MM.1S (cell line): ENCODE measurements around the gene RGS12.

Experiments used
- DNase-seq: peaks from one replicate; pipeline ENCODE4 v3.0.0-alpha.2; 2015
- H2AFZ ChIP-seq: fragments of 300-600 bp; sonication (generic); 2 replicates; pipeline ENCODE4 v1.6.0; 2016; ENCODE audit warnings: antibody characterized with exemption, low read length
- H3F3A ChIP-seq: fragments of 300-600 bp; sonication (generic); 2 replicates; pipeline ENCODE4 v1.6.1; 2016; ENCODE audit warnings: mild to moderate bottlenecking, antibody characterized with exemption, low read length, moderate library complexity, mixed read lengths; ENCODE audit not compliant: insufficient read depth
- H3K27ac ChIP-seq: fragments of 300-600 bp; sonication (generic); 2 replicates; pipeline ENCODE4 v1.5.1; 2016; ENCODE audit warnings: mild to moderate bottlenecking, low read length
- H3K27me3 ChIP-seq: fragments of 300-600 bp; sonication (generic); replicated peaks from 2 replicates; pipeline ENCODE4 v1.6.0; 2016; ENCODE audit warnings: low read length; ENCODE audit not compliant: insufficient read depth
- H3K36me3 ChIP-seq: fragments of 300-600 bp; sonication (generic); replicated peaks from 2 replicates; pipeline ENCODE4 v1.6.1; 2016; ENCODE audit warnings: mild to moderate bottlenecking, low read length, mixed read lengths; ENCODE audit not compliant: insufficient read depth
- H3K4me1 ChIP-seq: fragments of 300-600 bp; sonication (generic); 2 replicates; pipeline ENCODE4 v1.6.1; 2016; ENCODE audit warnings: low read length, mixed read lengths
- H3K4me2 ChIP-seq: fragments of 300-600 bp; sonication (generic); 2 replicates; pipeline ENCODE4 v1.6.0; 2016; ENCODE audit warnings: low read depth, low read length
- H3K4me3 ChIP-seq: fragments of 300-600 bp; sonication (generic); 2 replicates; pipeline ENCODE4 v1.5.1; 2016; ENCODE audit warnings: low read length, mixed read lengths
- H3K79me2 ChIP-seq: fragments of 300-600 bp; sonication (generic); 2 replicates; pipeline ENCODE4 v1.6.1; 2016; ENCODE audit warnings: mixed run types, low read length, mixed read lengths
- H3K9ac ChIP-seq: fragments of 300-600 bp; sonication (generic); 2 replicates; pipeline ENCODE4 v1.6.1; 2016; ENCODE audit warnings: low read length, mixed read lengths
- H3K9me2 ChIP-seq: fragments of 300-600 bp; sonication (generic); replicated peaks from 2 replicates; pipeline ENCODE4 v1.6.1; 2016; ENCODE audit warnings: mild to moderate bottlenecking, low read length, mixed read lengths; ENCODE audit not compliant: insufficient read depth
- H3K9me3 ChIP-seq: fragments of 300-600 bp; sonication (generic); replicated peaks from 2 replicates; pipeline ENCODE4 v1.6.1; 2016; ENCODE audit warnings: mild to moderate bottlenecking, low read length, mixed read lengths; ENCODE audit not compliant: insufficient read depth
- H4K20me1 ChIP-seq: fragments of 300-600 bp; sonication (generic); 2 replicates; pipeline ENCODE4 v1.6.1; 2016; ENCODE audit warnings: mild to moderate bottlenecking, low read length, moderate library complexity, mixed read lengths; ENCODE audit not compliant: insufficient read depth
- EZH2 ChIP-seq: fragments of 300-600 bp; sonication (generic); optimal IDR thresholded peaks from 2 replicates; pipeline ENCODE3; 2017; ENCODE audit warnings: low read depth, mild to moderate bottlenecking, antibody characterized with exemption, low read length, mixed read lengths
- EZH2phosphoT487 ChIP-seq: fragments of 300-600 bp; sonication (generic); IDR thresholded peaks from 2 replicates; pipeline ENCODE4 v1.6.1; 2018; ENCODE audit warnings: antibody characterized with exemption, low read length
- TF ChIP-seq, protein P1 (sequence below): fragments of 300-600 bp; sonication (generic); IDR thresholded peaks from 2 replicates; pipeline ENCODE4 v1.5.1; 2016; ENCODE audit warnings: antibody characterized with exemption, low read length, mixed read lengths

The RGS12 gene

DNA sequence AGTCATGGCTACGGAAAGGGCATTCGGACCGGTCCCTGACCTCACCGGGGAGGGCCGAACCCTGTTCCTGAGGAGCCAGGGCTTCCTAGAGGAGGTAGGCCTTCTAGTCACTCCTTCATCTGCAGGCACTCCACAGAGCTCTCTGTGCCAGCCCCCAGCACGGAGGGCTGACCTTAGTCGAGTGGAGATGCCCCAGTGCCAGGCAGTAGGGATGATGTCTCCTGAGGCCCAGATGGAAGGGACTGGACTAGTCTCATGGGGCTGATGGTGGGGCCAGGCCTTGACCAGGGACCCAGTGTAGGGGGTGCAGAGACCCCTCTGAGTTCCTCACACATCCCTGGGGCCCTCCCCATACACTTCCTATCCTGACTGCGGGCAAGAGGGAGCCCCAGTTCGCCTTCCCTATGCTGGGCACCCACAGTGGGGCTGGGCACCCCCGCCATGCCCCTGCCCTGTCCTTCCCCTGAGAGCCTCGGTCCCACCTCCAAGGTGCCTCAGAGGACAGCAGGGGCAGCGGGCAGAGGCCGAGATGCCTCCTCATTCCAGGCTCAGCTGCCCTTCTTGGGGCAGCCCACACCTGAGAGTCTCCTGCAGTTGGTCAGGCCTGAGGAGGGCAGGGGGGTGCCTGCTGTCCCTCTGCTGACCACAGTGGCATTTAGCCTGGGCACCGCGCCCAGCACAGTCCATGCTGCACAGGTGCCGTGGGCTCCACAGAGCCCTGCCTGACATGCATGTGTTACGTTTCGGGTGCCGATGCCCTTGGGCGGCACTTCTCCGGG, 45.2 kb upstream of the RGS12 start:
- Histone ChIP-seq H3K4me3 (no peak overlapping the region), H3K4me1 (no peaks in the 10 kb centered on the region), H3K27me3 (no peaks in the 10 kb centered on the region), H2AFZ (no peak overlapping the region), H3K9ac (no peak overlapping the region), H3F3A (no peaks in the 10 kb centered on the region), H3K9me2 (no peaks in the 10 kb centered on the region), H3K79me2 (no peaks in the 10 kb centered on the region), H3K27ac (no peak overlapping the region), H3K9me3 (no peaks in the 10 kb centered on the region), H3K4me2 (no peak overlapping the region), H4K20me1 (no peaks in the 10 kb centered on the region), H3K36me3 (no peaks in the 10 kb centered on the region)
- TF ChIP-seq EZH2phosphoT487 (no peak), EZH2 (no peak)
- TF ChIP-seq, protein P1, sequence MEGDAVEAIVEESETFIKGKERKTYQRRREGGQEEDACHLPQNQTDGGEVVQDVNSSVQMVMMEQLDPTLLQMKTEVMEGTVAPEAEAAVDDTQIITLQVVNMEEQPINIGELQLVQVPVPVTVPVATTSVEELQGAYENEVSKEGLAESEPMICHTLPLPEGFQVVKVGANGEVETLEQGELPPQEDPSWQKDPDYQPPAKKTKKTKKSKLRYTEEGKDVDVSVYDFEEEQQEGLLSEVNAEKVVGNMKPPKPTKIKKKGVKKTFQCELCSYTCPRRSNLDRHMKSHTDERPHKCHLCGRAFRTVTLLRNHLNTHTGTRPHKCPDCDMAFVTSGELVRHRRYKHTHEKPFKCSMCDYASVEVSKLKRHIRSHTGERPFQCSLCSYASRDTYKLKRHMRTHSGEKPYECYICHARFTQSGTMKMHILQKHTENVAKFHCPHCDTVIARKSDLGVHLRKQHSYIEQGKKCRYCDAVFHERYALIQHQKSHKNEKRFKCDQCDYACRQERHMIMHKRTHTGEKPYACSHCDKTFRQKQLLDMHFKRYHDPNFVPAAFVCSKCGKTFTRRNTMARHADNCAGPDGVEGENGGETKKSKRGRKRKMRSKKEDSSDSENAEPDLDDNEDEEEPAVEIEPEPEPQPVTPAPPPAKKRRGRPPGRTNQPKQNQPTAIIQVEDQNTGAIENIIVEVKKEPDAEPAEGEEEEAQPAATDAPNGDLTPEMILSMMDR: no peak
- no peak for DNase-seq

DNA sequence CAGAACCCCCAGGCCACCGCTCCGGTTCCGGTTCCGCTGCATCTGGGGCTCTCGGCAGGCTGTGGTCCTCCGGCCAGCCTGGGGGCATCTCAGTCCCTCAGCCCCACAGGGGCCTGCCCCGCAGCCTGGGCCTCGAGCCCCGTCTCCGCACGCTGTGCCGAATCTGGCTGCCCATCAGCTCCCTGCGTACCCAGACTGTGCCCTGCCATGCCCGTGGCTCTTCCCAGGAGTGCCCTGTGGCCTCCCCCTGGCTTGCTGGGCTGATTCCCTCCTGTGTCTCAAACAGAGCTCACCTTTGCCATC, 44.7 kb upstream of the RGS12 start:
- TF ChIP-seq, protein P1: no peak
- no peak for TF ChIP-seq EZH2phosphoT487
- no peak for TF ChIP-seq EZH2
- H2AFZ ChIP-seq: no peak overlapping the region
- H3K27me3 ChIP-seq: no peaks in the 10 kb centered on the region
- no peaks in the 10 kb centered on the region for H3K9me3 ChIP-seq
- H3K27ac ChIP-seq: no peak overlapping the region
- no peaks in the 10 kb centered on the region for H4K20me1 ChIP-seq
- no peak overlapping the region for H3K4me2 ChIP-seq
- H3K36me3 ChIP-seq: no peaks in the 10 kb centered on the region
- H3K4me1 ChIP-seq: no peaks in the 10 kb centered on the region
- no peak overlapping the region for H3K9ac ChIP-seq
- no peaks in the 10 kb centered on the region for H3K9me2 ChIP-seq
- H3K79me2 ChIP-seq: no peaks in the 10 kb centered on the region
- no peaks in the 10 kb centered on the region for H3F3A ChIP-seq
- no peak overlapping the region for H3K4me3 ChIP-seq
- DNase-seq: no peak

DNA sequence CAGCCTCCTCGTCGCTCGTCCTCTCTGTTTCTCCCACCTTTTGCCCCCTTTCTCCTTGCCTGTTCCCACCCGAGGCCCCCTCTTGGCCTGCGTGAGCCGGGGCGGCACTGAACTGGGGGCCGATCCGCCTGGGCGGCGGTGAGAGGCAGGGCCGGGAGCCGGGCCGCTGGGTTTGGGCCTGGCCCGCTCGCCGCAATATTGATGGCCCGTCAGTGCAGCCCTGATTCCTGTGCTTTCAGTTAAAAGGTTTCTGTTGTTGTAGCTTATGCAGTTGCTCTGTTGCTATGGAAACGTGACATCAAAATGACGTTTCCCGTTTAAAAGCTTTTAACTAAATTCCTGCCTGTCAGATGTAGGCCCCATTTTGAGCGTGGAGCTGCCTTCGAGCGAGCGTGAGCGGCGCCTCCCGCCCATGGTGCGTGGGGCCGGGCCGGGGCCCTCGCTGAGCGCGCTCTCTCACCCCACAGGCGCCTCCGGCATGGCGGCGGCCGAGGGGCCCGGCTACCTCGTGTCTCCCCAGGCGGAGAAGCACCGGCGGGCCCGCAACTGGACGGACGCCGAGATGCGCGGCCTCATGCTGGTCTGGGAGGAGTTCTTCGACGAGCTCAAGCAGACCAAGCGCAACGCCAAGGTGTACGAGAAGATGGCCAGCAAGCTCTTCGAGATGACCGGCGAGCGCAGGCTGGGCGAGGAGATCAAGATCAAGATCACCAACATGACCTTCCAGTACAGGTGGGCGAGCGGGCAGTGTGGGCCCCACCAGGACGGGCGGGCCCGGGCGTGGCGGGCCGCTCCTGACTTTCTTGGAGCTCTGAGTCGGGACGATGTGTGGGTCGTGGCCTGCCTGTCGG, 43.8 kb upstream of the RGS12 start, which contains the start of gene MSANTD1:
MSANTD1 (plus strand) TSS at position 349 of the 851 bp plus-strand sequence; CDS start at position 413, 64 bp downstream.
- Histone ChIP-seq H3K4me1 (no peaks in the 10 kb centered on the region), H3F3A (no peaks in the 10 kb centered on the region), H2AFZ (no peak within 1 kb of the TSS), H3K9me3 (no peaks in the 10 kb centered on the region), H3K4me3 (no peak within 1 kb of the TSS), H3K4me2 (no peak within 1 kb of the TSS), H3K9ac (no peak within 1 kb of the TSS), H3K27ac (no peak within 1 kb of the TSS), H3K79me2 (no peaks in the 10 kb centered on the region), H3K9me2 (no peaks in the 10 kb centered on the region), H3K36me3 (no peaks in the 10 kb centered on the region), H4K20me1 (no peaks in the 10 kb centered on the region), H3K27me3 (peaks cover 3% of the 10 kb centered on the region; the same call in 1 of the 2 replicates)
- TF ChIP-seq, protein P1: no peak
- TF ChIP-seq EZH2 (no peak), EZH2phosphoT487 (no peak)
- DNase-seq: no peak
